Esophagus muscularis mucosa (tissue), 4 donors: ENCODE results near the gene TTC6. TPM values are rescaled to one million over a fixed set of nuclear protein-coding genes. Genes with fewer than 3 reads are reported as not detected.

Source experiments
- DNase-seq: peaks from one replicate; pipeline ENCODE4 v3.0.0-alpha.2; 2017; ENCODE audit errors: extremely low spot score
- H3K27ac ChIP-seq, 4 donors: fragments of 200-600 bp; sonication (generic); replicated peaks in 1 of 4; 1 replicate in 3 of 4; 2 replicates in 1 of 4; pipeline ENCODE4 v1.5.1; 2016 to 2019; ENCODE audit warnings: mild to moderate bottlenecking in 1 of 4
- H3K27me3 ChIP-seq, 4 donors: fragments of 200-600 bp; sonication (generic); one replicate each; pipeline versions ENCODE4 v1.5.1 to v1.6.0; 2016 to 2019
- H3K36me3 ChIP-seq, 4 donors: fragments of 200-600 bp; sonication (generic); one replicate each; pipeline ENCODE4 v1.5.1; 2016 to 2019
- H3K4me1 ChIP-seq, 4 donors: fragments of 200-600 bp; sonication (generic); one replicate each; pipeline ENCODE4 v1.5.1; 2016 to 2019
- H3K4me3 ChIP-seq, 4 donors: fragments of 200-600 bp; sonication (generic); 1 replicate in 2 of 4; 2 replicates in 2 of 4; pipeline ENCODE4 v1.5.1; 2016 to 2019; ENCODE audit warnings: mild to moderate bottlenecking in 4 of 4, moderate library complexity in 1 of 4
- H3K9me3 ChIP-seq, 4 donors: fragments of 200-600 bp; sonication (generic); 1 replicate in 3 of 4; 2 replicates in 1 of 4; pipeline ENCODE4 v1.5.1; 2016 to 2019
- EP300 ChIP-seq: sonication (generic); formaldehyde crosslinking; IDR thresholded peaks from one replicate; pipeline ENCODE4 v1.6.1; 2017; ENCODE audit warnings: antibody characterized with exemption
- POLR2A ChIP-seq: fragments of 450-650 bp; IDR thresholded peaks from one replicate; pipeline ENCODE4 v1.6.1; 2017; ENCODE audit warnings: antibody characterized with exemption, moderate library complexity, mild to moderate bottlenecking, low read depth
- POLR2AphosphoS5 ChIP-seq, 2 donors: sonication (generic); formaldehyde crosslinking; IDR thresholded peaks; one replicate each; pipeline ENCODE4 v1.6.1; 2017; ENCODE audit warnings: antibody characterized with exemption in 2 of 2
- WGBS: methylation state at CpG from one replicate; pipeline ENCODE4 v1.1.5; 2018; 5-methylcytosine and 5-hydroxymethylcytosine counted together
- intact Hi-C: fragments of 100-400 bp; cut with DNase I; formaldehyde crosslinking; loops from one replicate; pipeline ENCODE4 v1.15.1; 2023
- total RNA-seq, 4 donors: library from RNA; depleted of rRNA; stranded (reverse); fragments of >200 nt; gene quantifications; one replicate each; pipeline versions ENCODE4 v1.1.0 to v1.2.1, GENCODE V29; 2016
- TF ChIP-seq, protein P1 (sequence below), 3 experiments: fragments of 200-600 bp in 2 of 3; fragments of 450-650 bp in 1 of 3; sonication (generic) in 2 of 3; IDR thresholded peaks; one replicate each; pipeline ENCODE4 v1.5.1; 2017 to 2019; ENCODE audit warnings: antibody characterized with exemption in 3 of 3, mild to moderate bottlenecking in 2 of 3, moderate library complexity in 1 of 3

TTC6 gene
- total RNA-seq, 4 donors from 2014 or later = not detected

DNA sequence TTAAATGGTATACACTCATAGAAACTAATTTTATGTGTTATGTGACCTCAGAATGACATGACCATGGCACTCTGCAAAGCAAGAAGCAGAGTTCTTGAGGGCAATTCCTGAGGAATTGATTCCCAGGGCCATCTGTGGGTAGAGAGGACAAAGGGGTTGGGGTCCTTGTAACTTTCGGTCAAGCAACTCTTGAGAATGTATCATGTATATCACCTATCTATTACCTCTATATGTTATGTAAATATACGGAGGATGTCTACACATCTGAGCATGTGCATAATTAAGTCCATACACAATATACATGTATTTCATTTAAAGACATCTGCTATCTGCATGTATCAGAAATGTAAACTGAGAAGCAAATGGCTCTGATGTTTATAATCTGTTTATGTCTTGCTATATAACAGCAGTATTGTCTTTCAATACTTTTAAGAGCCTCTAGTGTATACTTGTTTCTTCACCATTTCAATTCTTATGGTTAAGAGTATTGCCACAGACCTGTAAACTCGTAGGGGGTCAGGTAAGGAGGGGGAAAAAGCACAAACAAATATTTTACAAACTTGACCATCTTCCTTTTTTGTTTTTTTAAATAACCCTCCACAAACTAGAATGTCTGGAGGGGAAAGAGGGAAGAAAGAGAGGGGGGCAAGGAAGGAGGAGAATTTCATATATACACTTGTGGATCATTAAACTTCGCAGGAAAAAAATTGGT, 4.8 kb upstream of the TTC6 start:
- no peaks in the 10 kb centered on the region for H3K36me3 ChIP-seq
- TF ChIP-seq EP300 (no peak), POLR2AphosphoS5 (IDR thresholded peaks at IDR 0.05) (no peak), POLR2A (no peak)
- TF ChIP-seq, protein P1, sequence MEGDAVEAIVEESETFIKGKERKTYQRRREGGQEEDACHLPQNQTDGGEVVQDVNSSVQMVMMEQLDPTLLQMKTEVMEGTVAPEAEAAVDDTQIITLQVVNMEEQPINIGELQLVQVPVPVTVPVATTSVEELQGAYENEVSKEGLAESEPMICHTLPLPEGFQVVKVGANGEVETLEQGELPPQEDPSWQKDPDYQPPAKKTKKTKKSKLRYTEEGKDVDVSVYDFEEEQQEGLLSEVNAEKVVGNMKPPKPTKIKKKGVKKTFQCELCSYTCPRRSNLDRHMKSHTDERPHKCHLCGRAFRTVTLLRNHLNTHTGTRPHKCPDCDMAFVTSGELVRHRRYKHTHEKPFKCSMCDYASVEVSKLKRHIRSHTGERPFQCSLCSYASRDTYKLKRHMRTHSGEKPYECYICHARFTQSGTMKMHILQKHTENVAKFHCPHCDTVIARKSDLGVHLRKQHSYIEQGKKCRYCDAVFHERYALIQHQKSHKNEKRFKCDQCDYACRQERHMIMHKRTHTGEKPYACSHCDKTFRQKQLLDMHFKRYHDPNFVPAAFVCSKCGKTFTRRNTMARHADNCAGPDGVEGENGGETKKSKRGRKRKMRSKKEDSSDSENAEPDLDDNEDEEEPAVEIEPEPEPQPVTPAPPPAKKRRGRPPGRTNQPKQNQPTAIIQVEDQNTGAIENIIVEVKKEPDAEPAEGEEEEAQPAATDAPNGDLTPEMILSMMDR (IDR thresholded peaks at IDR 0.05) = no peak
- peaks cover 25 to 46% (median 42%) of the 10 kb centered on the region in 4 donors for H3K4me1 ChIP-seq
- H3K9me3 ChIP-seq = no peaks in the 10 kb centered on the region
- no peak for DNase-seq
- intact Hi-C loops = no loop called here
- H3K27me3 ChIP-seq = peaks cover 17 to 99% (median 94%) of the 10 kb centered on the region in 4 donors
- 34% methylated on average over 4 of the region's 4 CpGs for WGBS
- H3K27ac ChIP-seq = no peak overlapping the region
- H3K4me3 ChIP-seq = no peak overlapping the region

DNA sequence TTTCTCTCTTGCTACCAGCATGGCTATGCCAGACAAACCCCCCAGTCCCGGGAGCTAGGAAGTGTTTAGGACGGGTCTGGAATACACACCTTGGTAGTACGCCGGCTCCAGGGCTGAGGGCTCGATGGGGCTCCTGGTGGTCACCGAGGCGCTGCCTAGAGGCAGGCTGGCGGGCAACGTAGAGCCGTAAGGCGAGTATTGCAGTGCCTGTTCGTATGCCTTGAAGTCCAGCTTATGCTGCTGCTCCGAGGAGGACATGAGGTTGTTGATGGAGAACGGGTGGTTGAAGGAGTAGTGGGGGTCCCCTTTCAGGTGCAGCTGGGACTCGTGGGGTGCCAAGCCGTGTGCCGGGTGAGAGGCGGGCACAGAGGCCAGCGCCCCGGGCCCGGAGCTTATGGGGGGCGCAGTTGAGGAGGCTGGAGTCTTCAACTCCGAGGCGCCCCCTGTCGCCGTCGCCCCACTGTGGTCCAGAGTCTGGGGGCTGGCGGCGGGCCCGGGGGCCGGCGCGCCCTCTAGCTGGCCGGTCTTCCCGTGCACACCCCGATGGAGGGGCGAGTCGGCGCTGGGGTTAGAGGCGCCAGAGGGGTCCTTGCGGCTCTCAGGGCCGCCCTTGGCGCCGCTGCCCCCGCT, 4.0 kb upstream of the TTC6 start:
- no peak for DNase-seq
- peaks cover 32 to 54% (median 50%) of the 10 kb centered on the region in 4 donors for H3K4me1 ChIP-seq
- peak overlapping the region in 1 of 4 donors; percentile 20 for H3K4me3 ChIP-seq
- TF ChIP-seq POLR2A (no peak), POLR2AphosphoS5 (IDR thresholded peaks at IDR 0.05) (no peak), EP300 (no peak)
- TF ChIP-seq, protein P1 (IDR thresholded peaks at IDR 0.05) = no peak
- intact Hi-C loops = no loop called here
- no peaks in the 10 kb centered on the region for H3K9me3 ChIP-seq
- no peaks in the 10 kb centered on the region for H3K36me3 ChIP-seq
- no peak overlapping the region for H3K27ac ChIP-seq
- peaks cover 19 to 99% (median 94%) of the 10 kb centered on the region in 4 donors for H3K27me3 ChIP-seq
- 5% methylated on average over 10 of the region's 45 CpGs for WGBS

DNA sequence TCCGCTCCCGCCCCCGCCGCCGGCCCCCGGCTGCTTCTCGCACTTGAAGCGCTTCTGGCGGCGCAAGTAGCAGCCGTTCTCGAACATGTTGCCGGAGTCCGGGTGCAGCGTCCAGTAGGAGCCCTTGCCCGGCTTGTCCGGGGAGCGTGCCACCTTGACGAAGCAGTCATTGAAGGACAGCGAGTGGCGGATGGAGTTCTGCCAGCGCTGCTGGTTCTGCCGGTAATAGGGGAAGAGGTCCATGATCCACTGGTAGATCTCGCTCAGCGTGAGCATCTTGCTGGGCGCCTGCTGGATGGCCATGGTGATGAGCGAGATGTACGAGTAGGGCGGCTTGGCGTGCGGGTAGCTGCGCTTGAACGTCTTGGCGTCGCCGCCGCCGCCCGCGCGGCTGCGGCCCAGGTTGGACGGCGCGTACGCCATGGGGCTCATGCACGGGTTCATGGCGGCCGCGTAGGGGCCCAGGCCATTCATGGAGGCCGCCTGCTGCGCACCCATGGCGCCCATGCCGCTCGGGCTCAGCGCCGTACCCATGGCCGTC, 3.4 kb upstream of the TTC6 start:
- peaks cover 19 to 99% (median 93%) of the 10 kb centered on the region in 4 donors for H3K27me3 ChIP-seq
- WGBS = 7% methylated on average over 30 of the region's 58 CpGs
- peak overlapping the region in 1 of 4 donors; percentile 20 for H3K4me3 ChIP-seq
- no peaks in the 10 kb centered on the region for H3K9me3 ChIP-seq
- peaks cover 32 to 54% (median 50%) of the 10 kb centered on the region in 4 donors for H3K4me1 ChIP-seq
- no peaks in the 10 kb centered on the region for H3K36me3 ChIP-seq
- no peak for DNase-seq
- intact Hi-C loops = no loop called here
- TF ChIP-seq POLR2AphosphoS5 (IDR thresholded peaks at IDR 0.05) = no peak
- TF ChIP-seq POLR2A = no peak
- TF ChIP-seq EP300 = no peak
- TF ChIP-seq, protein P1 (IDR thresholded peaks at IDR 0.05) = no peak
- no peak overlapping the region for H3K27ac ChIP-seq

DNA sequence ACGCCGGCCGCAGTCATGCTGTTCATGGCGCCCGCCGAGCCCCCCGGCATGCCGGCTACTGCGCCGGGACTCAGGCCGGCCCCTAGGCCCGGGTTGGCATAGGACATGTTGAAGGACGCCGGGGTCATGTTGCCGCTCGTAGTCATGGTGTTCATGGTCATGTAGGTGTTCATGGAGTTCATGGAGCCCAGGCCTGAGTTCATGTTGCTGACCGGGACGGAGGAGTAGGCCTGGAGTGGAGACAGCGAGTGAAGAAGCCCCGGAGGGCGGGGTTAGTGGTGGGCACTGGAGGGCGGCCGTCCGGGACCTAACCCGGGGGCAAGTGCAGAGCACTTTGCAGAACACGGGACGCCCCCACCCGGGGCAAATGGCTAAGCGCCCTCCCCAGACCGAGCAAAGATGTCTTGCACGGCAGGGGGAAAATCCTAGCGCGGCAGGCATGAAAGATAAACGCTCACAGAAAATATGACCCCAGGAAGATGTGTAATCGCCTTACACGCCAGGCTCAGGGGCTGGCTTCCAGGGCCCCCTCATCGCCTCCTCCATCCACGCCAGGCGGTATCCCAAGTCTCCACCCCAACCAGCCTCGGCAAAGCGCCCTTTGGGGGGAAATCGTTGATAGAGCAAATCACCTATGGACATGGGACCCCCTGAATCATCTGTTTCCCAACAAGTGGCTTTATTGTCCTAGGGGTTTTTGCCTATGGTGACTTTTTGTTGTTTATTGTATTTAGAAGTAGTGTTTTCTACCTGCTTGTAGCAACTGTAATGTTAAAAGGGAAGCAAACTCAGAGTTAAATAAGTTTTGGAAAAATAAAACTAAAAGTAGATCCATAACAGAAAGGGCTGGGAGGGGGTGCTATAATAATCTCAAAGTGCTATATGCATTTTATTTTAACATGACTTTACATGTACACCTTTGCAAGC, 2.7 kb upstream of the TTC6 start:
- no peak for TF ChIP-seq EP300
- TF ChIP-seq POLR2AphosphoS5 (IDR thresholded peaks at IDR 0.05) = no peak
- TF ChIP-seq, protein P1 (IDR thresholded peaks at IDR 0.05) = no peak
- TF ChIP-seq POLR2A = no peak
- H3K4me1 ChIP-seq = peaks cover 31 to 57% (median 49%) of the 10 kb centered on the region in 4 donors
- peak overlapping the region in 1 of 4 donors; percentile 20 for H3K4me3 ChIP-seq
- peaks cover 23 to 99% (median 93%) of the 10 kb centered on the region in 4 donors for H3K27me3 ChIP-seq
- DNase-seq = no peak
- no peak overlapping the region for H3K27ac ChIP-seq
- no peaks in the 10 kb centered on the region for H3K9me3 ChIP-seq
- 7% methylated on average over 24 of the region's 42 CpGs for WGBS
- H3K36me3 ChIP-seq = no peaks in the 10 kb centered on the region
- intact Hi-C loops = no loop called here
